Measurements from ENCODE around the gene ZSWIM1.
"Not testable (repeated sequence)": the region's sequence is repeated elsewhere in the genome, so short reads cannot be mapped to it uniquely, and the experiment has no call there.

Gene ZSWIM1

GRCh38 chr20:45909817-45910669 is 29.0 kb downstream of the ZSWIM1 start:
- DNase-seq: no peak

DNA sequence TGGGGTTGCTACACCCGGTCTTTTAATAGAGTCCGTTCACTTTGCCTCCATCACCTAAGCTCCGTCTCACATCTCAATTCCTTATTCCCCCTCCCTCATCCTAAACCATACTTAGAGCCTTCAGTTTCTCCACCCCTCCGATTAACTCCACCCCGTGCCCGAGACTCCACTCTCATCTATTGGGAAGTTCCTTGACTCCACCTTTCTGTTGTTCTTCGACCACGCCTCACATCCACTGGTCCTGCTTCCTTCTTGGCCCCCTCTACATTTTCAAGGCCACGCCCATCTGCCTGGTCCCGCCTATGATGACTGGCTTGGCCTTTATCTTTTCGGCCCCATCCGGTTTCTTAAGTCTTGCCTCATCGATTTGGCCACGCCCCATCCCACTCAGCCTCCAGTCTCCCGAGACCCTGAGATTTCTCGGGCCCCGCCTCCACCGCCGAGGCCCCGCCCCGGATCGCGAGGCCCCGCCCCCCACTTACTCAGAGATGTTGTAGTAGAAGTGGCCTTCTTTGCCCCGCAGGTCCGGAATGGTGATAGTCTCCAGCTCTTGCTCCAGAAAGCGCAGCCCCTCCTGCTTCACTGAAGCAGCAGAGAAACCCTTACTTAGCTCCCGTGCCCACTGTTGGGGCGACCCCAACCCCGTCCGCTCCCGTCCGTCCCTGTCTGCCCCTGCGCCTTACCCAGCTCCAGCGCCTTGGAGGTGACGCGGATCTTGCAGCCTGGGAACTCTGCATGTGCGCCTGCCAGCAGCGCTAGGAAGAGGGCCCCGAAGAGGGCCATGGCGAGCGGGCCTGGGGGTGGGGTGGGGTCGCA is 29.9 kb downstream of the ZSWIM1 start:
- DNase-seq: no peak

- no peak for DNase-seq
Observed at GRCh38 chr20:45911486-45912343, 30.7 kb downstream of the ZSWIM1 start, which contains the start of gene PLTP. Gene PLTP, minus strand, starts transcription at chr20:45912155. Its CDS starts 703 bp downstream, at chr20:45911452.

- no peak for DNase-seq
Observed at GRCh38 chr20:45912344-45912682, 31.3 kb downstream of the ZSWIM1 start.

DNA sequence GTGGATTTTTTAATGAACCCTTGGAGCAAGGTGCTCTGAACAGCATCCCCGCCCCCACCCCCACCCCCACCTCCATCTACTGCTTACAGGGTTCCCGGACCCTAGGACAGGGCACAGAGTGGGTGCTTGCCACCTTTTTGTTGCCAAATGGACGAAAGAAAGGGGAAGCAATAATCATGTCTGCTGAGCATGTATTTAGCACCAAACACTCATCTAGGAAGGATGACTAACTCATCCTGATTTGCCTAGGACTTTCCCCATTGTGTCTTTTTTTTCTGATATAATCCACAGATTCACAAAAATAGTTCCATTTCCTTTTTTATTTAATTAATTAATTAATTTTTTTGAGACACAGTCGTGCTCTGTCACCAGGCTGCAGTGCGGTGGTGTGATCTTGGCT is 32.1 kb downstream of the ZSWIM1 start:
- DNase-seq: no peak

DNA sequence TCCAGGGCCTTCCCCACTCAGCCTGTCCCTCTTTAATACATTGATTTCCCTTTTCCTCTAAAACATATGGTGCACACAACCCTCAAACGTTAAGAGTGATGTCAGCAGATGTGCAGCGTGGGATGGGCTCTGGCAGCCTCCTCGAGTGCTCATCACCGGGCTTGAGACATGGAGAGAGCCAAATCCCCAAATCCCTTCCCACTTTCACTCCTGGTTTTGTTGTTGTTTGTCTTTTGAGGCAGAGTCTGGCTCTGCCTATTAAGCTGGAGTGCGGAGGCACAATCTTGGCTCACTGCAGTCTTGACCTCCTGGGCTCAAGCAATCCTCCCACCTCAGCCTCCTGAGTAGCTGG is 36.7 kb downstream of the ZSWIM1 start:
- DNase-seq: no peak

DNA sequence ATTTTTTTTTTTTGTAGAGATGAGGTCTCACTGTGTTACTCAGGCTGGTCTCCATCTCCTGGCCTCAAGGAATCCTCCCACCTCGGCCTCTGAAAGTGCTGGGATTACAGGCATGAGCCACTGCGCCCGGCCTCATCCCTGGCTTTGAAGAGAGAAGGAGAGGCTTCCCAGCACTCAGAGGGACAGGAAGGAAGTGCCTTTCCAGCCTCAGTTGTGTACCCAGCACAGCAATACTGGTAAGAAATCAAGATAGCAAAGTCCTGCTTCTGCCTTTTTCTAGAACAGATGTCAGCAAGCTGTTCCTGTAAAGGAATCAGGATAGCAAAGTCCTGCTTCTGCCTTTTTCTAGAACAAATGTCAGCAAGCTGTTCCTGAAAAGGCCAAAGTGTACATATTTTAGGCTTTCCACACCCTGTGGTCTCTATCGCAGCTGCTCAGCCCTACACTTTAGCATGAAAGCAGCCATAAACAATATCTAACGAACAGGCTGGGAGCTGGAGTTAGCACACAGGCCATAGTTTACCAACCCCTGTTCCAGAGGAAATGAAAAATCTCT is 37.2 kb downstream of the ZSWIM1 start:
- DNase-seq: no peak

- no peak for DNase-seq
Observed at GRCh38 chr20:45918779-45919537, 37.9 kb downstream of the ZSWIM1 start.

- no peak for DNase-seq
Observed at GRCh38 chr20:45919542-45920399, 38.7 kb downstream of the ZSWIM1 start.

GRCh38 chr20:45920462-45921336 is 39.7 kb downstream of the ZSWIM1 start:
- no peak for DNase-seq

- no peak for DNase-seq
Observed at GRCh38 chr20:45921337-45922189, 40.5 kb downstream of the ZSWIM1 start.

GRCh38 chr20:45924391-45925261 is 43.6 kb downstream of the ZSWIM1 start:
- DNase-seq: no peak

DNA sequence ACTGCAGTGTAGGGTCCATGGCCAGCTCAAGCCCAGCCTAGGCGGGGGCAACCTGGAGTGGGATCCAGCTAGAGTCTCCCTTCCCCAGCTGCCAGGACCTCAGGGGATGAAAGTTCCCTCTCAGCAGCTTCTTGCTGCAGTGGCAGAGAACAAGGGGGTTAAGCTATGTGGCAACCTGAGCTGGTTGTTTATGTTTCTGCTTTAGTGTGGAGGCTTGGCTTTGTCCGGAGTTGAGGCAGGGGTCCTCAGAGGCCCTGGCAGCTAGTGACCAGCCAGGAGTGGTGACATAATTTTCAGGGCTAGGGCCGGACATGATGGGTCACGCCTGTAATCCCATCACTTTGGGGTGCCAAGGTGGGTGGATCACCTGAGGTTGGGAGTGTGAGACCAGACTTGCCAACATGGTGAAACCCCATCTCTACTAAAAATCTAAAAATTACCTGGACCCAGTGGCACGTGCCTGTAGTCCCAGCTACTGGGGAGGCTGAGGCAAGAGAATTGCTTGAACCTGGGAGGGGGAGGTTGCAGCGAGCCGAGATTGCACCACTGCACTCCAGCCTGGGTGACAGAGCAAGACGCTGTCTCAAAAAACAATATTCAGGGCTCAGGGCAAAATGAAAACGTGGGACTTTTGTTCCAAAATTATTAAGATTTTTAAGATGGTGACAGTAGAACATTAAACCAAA is 44.9 kb downstream of the ZSWIM1 start:
- no peak for DNase-seq

DNA sequence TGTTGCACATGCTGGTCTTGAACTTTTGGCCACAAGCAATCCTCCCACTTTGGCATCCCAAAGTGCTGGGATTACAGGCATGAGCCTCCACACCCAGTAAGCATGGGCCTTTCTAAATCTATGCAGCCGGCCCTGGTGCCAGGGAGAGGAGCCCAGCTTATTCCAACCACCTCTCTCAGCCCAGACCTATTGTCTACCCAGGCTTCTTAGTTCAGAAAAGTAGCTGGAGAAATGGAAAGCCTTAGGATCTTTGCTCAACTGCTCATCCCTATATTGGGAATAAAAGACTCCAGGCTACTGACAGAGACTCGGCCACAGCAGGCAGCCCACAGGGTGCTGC is 45.7 kb downstream of the ZSWIM1 start:
- no peak for DNase-seq

GRCh38 chr20:45927071-45927878 is 46.2 kb downstream of the ZSWIM1 start:
- DNase-seq: no peak

- DNase-seq: not testable (repeated sequence)
Observed at GRCh38 chr20:45931680-45932079, 50.7 kb downstream of the ZSWIM1 start.
